H9 (cell line): ENCODE measurements around the gene PCOLCE2. TPM values are rescaled to one million over a fixed set of nuclear protein-coding genes. Genes with fewer than 3 reads are reported as not detected.

ENCODE experiments used
- DNase-seq: peaks from one replicate; pipeline ENCODE4 v3.0.0-alpha.2; 2017
- H2AFZ ChIP-seq: one replicate; pipeline ENCODE4 v1.6.1; 2013; ENCODE audit warnings: mild to moderate bottlenecking, low read length, control low read depth, moderate library complexity
- H2AK5ac ChIP-seq: 2 replicates; pipeline ENCODE4 v1.6.1; 2013; ENCODE audit warnings: low read length, control low read depth, mixed read lengths; ENCODE audit not compliant: insufficient read length
- H2BK120ac ChIP-seq: one replicate; pipeline ENCODE4 v1.6.1; 2013; ENCODE audit warnings: low read depth, mild to moderate bottlenecking, low read length, control low read depth, inconsistent platforms; ENCODE audit not compliant: poor library complexity, severe bottlenecking
- H2BK12ac ChIP-seq: 2 replicates; pipeline ENCODE4 v1.6.1; 2013; ENCODE audit warnings: low read length, control low read depth, mixed read lengths, low read depth; ENCODE audit not compliant: insufficient read length
- H2BK15ac ChIP-seq: 2 replicates; pipeline ENCODE4 v1.6.1; 2013; ENCODE audit warnings: low read depth, low read length, control low read depth
- H2BK20ac ChIP-seq: one replicate; pipeline ENCODE4 v1.6.1; 2013; ENCODE audit warnings: low read depth, mild to moderate bottlenecking, low read length, control low read depth, inconsistent platforms; ENCODE audit not compliant: poor library complexity, severe bottlenecking
- H2BK5ac ChIP-seq: 2 replicates; pipeline ENCODE4 v1.6.1; 2013; ENCODE audit warnings: low read length, control low read depth, mixed read lengths; ENCODE audit not compliant: insufficient read length
- H3K14ac ChIP-seq: 2 replicates; pipeline ENCODE4 v1.6.1; 2013; ENCODE audit warnings: low read length, control low read depth; ENCODE audit not compliant: insufficient read depth
- H3K18ac ChIP-seq: 2 replicates; pipeline ENCODE4 v1.6.1; 2013; ENCODE audit warnings: low read depth, mild to moderate bottlenecking, mixed read lengths, low read length, control low read depth; ENCODE audit not compliant: insufficient read length
- H3K23ac ChIP-seq: 2 replicates; pipeline ENCODE4 v1.6.1; 2013; ENCODE audit warnings: low read length, control low read depth, mixed read lengths, low read depth; ENCODE audit not compliant: insufficient read length
- H3K23me2 ChIP-seq: 2 replicates; pipeline ENCODE4 v1.6.1; 2013; ENCODE audit warnings: low read depth, mild to moderate bottlenecking, mixed read lengths, low read length, control low read depth; ENCODE audit not compliant: insufficient read length, poor library complexity, severe bottlenecking
- H3K27ac ChIP-seq: 2 replicates; pipeline ENCODE4 v1.5.1; 2013; ENCODE audit warnings: low read length, control low read depth, mixed read lengths, low read depth; ENCODE audit not compliant: insufficient read length
- H3K27me3 ChIP-seq: 2 replicates; pipeline ENCODE4 v1.6.1; 2013; ENCODE audit warnings: low read length, control low read depth, inconsistent platforms; ENCODE audit not compliant: insufficient read depth
- H3K4ac ChIP-seq: 2 replicates; pipeline ENCODE4 v1.6.1; 2013; ENCODE audit warnings: low read depth, mild to moderate bottlenecking, control low read depth, inconsistent platforms, low read length, moderate library complexity
- H3K4me1 ChIP-seq: 2 replicates; pipeline ENCODE4 v1.6.1; 2013; ENCODE audit warnings: low read length, control low read depth, inconsistent platforms; ENCODE audit not compliant: insufficient read depth
- H3K4me2 ChIP-seq: 2 replicates; pipeline ENCODE4 v1.6.1; 2013; ENCODE audit warnings: low read length, control low read depth, mixed read lengths; ENCODE audit not compliant: insufficient read length, insufficient read depth
- H3K56ac ChIP-seq: 2 replicates; pipeline ENCODE4 v1.6.1; 2013; ENCODE audit warnings: low read depth, mild to moderate bottlenecking, mixed read lengths, low read length, control low read depth; ENCODE audit not compliant: insufficient read length
- H3K79me1 ChIP-seq: 2 replicates; pipeline ENCODE4 v1.6.1; 2013; ENCODE audit warnings: low read depth, mild to moderate bottlenecking, moderate library complexity, low read length, control low read depth, inconsistent platforms; ENCODE audit not compliant: insufficient read depth, poor library complexity, severe bottlenecking
- H3K79me2 ChIP-seq: 2 replicates; pipeline ENCODE4 v1.6.1; 2013; ENCODE audit warnings: low read length, control low read depth, inconsistent platforms; ENCODE audit not compliant: insufficient read depth
- H3K9ac ChIP-seq: 2 replicates; pipeline ENCODE4 v1.6.1; 2013; ENCODE audit warnings: low read length, control low read depth, mixed read lengths; ENCODE audit not compliant: insufficient read length; ENCODE audit errors: extremely low read depth
- H3K9me3 ChIP-seq: one replicate; pipeline ENCODE4 v1.6.1; 2013; ENCODE audit warnings: low read depth, low read length, inconsistent platforms; ENCODE audit not compliant: control insufficient read depth
- H3T11ph ChIP-seq: one replicate; pipeline ENCODE4 v1.6.1; 2013; ENCODE audit warnings: mild to moderate bottlenecking, low read length, control low read depth, inconsistent platforms
- H4K20me1 ChIP-seq: one replicate; pipeline ENCODE4 v1.6.1; 2013; ENCODE audit not compliant: control insufficient read depth, insufficient read length, insufficient read depth
- H4K5ac ChIP-seq: 2 replicates; pipeline ENCODE4 v1.6.1; 2013; ENCODE audit warnings: low read depth, mild to moderate bottlenecking, mixed read lengths, low read length, control low read depth; ENCODE audit not compliant: insufficient read length
- H4K8ac ChIP-seq: replicated peaks from 2 replicates; pipeline ENCODE4 v1.6.1; 2013; ENCODE audit warnings: low read length, control low read depth, mixed read lengths, low read depth; ENCODE audit not compliant: insufficient read length
- H4K91ac ChIP-seq: 2 replicates; pipeline ENCODE4 v1.6.1; 2013; ENCODE audit warnings: low read depth, mild to moderate bottlenecking, moderate library complexity, mixed read lengths, low read length, control low read depth; ENCODE audit not compliant: insufficient read length
- H3K27ac Mint-ChIP-seq, 3 experiments: 2 replicates in 2 of 3; 3 replicates in 1 of 3; pipeline ENCODE4 v1.8.0; 2020 to 2021; ENCODE audit warnings: mixed read lengths in 3 of 3, mild to moderate bottlenecking in 1 of 3, moderate library complexity in 1 of 3
- H3K27me3 Mint-ChIP-seq: 2 replicates; pipeline ENCODE4 v1.8.0; 2021; ENCODE audit warnings: low read depth, mild to moderate bottlenecking, moderate library complexity, mixed read lengths
- H3K36me3 Mint-ChIP-seq, 3 experiments: 2 replicates in 2 of 3; 3 replicates in 1 of 3; pipeline ENCODE4 v1.8.0; 2020 to 2021; ENCODE audit warnings: low read depth in 3 of 3, mixed read lengths in 3 of 3; ENCODE audit not compliant: insufficient read depth in 1 of 3
- H3K4me1 Mint-ChIP-seq, 2 experiments: 2 replicates each; pipeline ENCODE4 v1.8.0; 2020; ENCODE audit warnings: mixed read lengths in 2 of 2
- H3K4me3 Mint-ChIP-seq, 2 experiments: 2 replicates in 1 of 2; 3 replicates in 1 of 2; pipeline ENCODE4 v1.8.0; 2020 to 2021; ENCODE audit warnings: mild to moderate bottlenecking in 2 of 2, mixed read lengths in 2 of 2, moderate library complexity in 1 of 2
- H3K9me3 Mint-ChIP-seq, 2 experiments: 2 replicates in 1 of 2; 3 replicates in 1 of 2; pipeline ENCODE4 v1.8.0; 2020; ENCODE audit warnings: mild to moderate bottlenecking in 2 of 2, mixed read lengths in 2 of 2, moderate library complexity in 1 of 2
- WGBS: extraction: QIAGEN DNeasy Blood & Tissue Kit; methylation state at CpG from one replicate; pipeline ENCODE4 v1.1.7; 2013; ENCODE audit warnings: missing lambda C conversion rate, low lambda C conversion rate, mixed read lengths; ENCODE audit not compliant: insufficient read length; ENCODE audit errors: extremely low coverage; 5-methylcytosine and 5-hydroxymethylcytosine counted together
- total RNA-seq: library from RNA; stranded (reverse); gene quantifications from 2 replicates; pipeline ENCODE4 v1.2.1, GENCODE V29; 2021
- TF ChIP-seq, protein P1 (sequence below): fragments of 200-600 bp; sonication (generic); conservative IDR thresholded peaks from 3 replicates; pipeline ENCODE4 v1.8.0; 2021; ENCODE audit warnings: antibody characterized with exemption, mild to moderate bottlenecking

Gene PCOLCE2
- total RNA-seq, 1 experiment from 2014 or later, result 9.2 TPM

DNA sequence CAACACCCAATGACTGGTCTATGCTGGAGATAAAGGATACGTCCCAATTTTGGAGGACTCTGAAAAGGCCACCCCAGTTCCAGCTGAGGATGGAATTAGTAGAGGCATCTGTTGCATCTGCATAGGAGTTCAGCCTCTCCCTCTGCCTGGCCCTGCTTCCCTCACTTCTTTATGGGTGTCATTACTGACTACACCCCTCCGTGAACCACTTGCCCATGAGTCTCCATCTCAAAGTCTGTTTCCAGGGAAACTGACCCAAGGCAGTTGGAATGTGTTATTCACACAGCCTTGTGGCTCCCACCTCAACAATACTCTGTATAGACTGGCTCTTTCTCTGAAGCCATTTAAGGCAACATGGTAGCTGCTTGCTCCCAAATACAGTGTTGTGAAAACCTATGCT lies 21.4 kb upstream of the PCOLCE2 start:
- Histone ChIP-seq H3K9ac (no peak overlapping the region), H3K23ac (no peak overlapping the region), H3K9me3 (no peaks in the 10 kb centered on the region), H2BK20ac (no peak overlapping the region), H3K4me2 (no peak overlapping the region), H2BK120ac (no peak overlapping the region), H3K27ac (no peak overlapping the region), H2AK5ac (no peak overlapping the region), H3T11ph (no peak overlapping the region), H2AFZ (no peak overlapping the region), H3K56ac (no peak overlapping the region), H3K23me2 (no peaks in the 10 kb centered on the region), H3K79me1 (no peaks in the 10 kb centered on the region), H3K4ac (no peak overlapping the region), H4K91ac (no peak overlapping the region), H4K20me1 (no peaks in the 10 kb centered on the region), H3K79me2 (no peaks in the 10 kb centered on the region), H3K14ac (no peak overlapping the region), H3K4me1 (no peaks in the 10 kb centered on the region), H4K8ac (no peak overlapping the region), H2BK15ac (no peak overlapping the region), H3K27me3 (no peaks in the 10 kb centered on the region), H4K5ac (no peak overlapping the region), H3K18ac (no peak overlapping the region), H2BK5ac (no peak overlapping the region), H2BK12ac (no peak overlapping the region)
- no peak overlapping the region for H3K27ac Mint-ChIP-seq
- H3K36me3 Mint-ChIP-seq, result no peaks in the 10 kb centered on the region; a peak in 1 of 7 replicates
- H3K4me3 Mint-ChIP-seq, result no peak overlapping the region
- H3K4me1 Mint-ChIP-seq, result peaks cover 5 to 6% of the 10 kb centered on the region in 2 experiments; a peak in 3 of 4 replicates
- peaks cover 4% of the 10 kb centered on the region for H3K27me3 Mint-ChIP-seq
- WGBS, result no CpG with 5 or more reads among the region's 2 CpGs
- TF ChIP-seq, protein P1, sequence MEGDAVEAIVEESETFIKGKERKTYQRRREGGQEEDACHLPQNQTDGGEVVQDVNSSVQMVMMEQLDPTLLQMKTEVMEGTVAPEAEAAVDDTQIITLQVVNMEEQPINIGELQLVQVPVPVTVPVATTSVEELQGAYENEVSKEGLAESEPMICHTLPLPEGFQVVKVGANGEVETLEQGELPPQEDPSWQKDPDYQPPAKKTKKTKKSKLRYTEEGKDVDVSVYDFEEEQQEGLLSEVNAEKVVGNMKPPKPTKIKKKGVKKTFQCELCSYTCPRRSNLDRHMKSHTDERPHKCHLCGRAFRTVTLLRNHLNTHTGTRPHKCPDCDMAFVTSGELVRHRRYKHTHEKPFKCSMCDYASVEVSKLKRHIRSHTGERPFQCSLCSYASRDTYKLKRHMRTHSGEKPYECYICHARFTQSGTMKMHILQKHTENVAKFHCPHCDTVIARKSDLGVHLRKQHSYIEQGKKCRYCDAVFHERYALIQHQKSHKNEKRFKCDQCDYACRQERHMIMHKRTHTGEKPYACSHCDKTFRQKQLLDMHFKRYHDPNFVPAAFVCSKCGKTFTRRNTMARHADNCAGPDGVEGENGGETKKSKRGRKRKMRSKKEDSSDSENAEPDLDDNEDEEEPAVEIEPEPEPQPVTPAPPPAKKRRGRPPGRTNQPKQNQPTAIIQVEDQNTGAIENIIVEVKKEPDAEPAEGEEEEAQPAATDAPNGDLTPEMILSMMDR, result no peak
- no peaks in the 10 kb centered on the region for H3K9me3 Mint-ChIP-seq
- DNase-seq, result no peak
